Measurements from ENCODE around the gene CEP290.

CEP290 gene

GRCh38 chr12:88141774-88142609, at the start of gene CEP290, which contains the start of gene TMTC3:
Gene CEP290 (minus strand): TSS chr12:88142088. CDS start chr12:88141307, 781 bp downstream.
Gene TMTC3 (plus strand): TSS chr12:88142307. CDS start chr12:88148316, 6,009 bp downstream.
- peak; percentile 100 for DNase-seq

GRCh38 chr12:88188180-88188579, 46.3 kb upstream of the CEP290 start:
- DNase-seq = no peak

- no peak for DNase-seq
These were observed 45.7 kb upstream of the CEP290 start for GRCh38 chr12:88187571-88187970.

DNA sequence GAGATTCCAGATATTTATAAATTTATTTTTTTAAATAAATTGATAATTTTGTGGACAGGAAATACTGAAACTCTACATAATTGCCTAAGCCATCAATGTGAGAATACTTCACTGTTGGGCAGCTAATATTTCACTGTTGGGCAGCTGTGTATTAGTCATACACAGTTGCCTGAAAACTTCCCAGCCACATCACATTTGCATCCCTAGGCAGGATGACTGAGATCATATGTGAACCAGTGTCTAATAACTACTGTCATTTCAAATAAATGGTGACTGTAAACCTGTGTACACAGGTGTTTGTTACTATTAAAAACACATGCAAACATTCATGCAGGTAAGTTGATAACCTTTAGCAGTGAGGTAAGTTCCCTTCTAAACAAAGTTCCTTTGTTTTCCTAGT, 44.1 kb upstream of the CEP290 start:
- DNase-seq = no peak

- no peak for DNase-seq
These were observed 43.4 kb upstream of the CEP290 start for GRCh38 chr12:88185279-88185678.

GRCh38 chr12:88184196-88184595, 42.3 kb upstream of the CEP290 start:
- no peak for DNase-seq

DNA sequence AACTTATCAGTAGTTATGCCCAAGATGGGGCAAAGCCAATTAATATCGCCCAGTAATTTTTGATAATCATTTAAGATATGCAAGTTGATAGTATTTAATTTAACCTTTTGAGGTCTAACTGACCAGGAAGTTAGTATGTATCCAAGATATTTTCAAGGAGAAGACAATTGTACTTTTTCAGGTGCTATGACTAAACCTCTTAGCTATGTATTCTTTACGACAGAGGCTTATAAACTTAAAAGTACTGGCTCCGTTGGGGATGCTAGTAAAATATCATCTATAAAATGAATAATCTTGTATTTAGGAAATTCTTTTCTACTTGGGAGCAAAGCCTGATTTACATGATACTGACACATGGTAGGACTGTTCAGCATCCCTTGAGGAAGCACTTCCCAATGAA, 40.5 kb upstream of the CEP290 start:
- no peak for DNase-seq

DNA sequence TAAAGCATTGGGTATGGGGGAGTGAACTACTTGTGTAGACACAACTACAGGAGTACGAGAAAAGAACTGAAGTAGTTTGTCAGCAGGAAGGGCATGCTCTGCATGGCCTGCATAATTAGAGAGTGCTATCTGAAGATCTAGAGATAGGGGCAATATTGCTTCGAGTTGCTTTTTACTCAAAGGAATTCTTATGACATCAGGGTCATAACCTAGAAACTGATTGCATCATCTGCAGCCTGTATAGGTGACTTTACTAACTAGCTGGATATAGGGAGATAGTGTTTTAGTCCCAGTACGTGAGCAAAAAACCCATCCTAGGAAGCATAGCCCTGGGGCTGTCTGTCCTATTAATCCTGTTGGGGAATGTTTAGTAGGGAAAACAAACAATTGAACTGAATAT, 40.0 kb upstream of the CEP290 start:
- DNase-seq = no peak

- DNase-seq = no peak
These were observed 37.6 kb upstream of the CEP290 start for GRCh38 chr12:88179436-88180014.

DNA sequence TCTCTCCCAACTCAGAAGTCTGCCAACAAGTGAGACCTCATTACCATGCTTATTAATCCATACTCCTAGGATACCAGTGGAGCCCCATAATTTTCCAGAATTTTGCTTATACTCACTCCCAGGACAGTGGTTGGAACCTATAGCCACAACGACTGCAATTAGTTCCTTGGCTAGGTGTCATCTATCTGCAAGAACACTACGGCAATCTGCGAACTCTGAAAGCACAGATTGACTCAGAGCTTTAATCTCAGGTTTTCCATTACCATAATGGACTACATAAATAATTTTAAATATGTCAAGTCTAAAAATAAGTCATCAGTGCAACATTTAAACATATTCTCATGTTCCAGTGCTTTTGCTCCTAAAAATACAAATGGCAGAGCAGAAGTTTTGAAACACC, 33.7 kb upstream of the CEP290 start:
- DNase-seq = no peak

DNA sequence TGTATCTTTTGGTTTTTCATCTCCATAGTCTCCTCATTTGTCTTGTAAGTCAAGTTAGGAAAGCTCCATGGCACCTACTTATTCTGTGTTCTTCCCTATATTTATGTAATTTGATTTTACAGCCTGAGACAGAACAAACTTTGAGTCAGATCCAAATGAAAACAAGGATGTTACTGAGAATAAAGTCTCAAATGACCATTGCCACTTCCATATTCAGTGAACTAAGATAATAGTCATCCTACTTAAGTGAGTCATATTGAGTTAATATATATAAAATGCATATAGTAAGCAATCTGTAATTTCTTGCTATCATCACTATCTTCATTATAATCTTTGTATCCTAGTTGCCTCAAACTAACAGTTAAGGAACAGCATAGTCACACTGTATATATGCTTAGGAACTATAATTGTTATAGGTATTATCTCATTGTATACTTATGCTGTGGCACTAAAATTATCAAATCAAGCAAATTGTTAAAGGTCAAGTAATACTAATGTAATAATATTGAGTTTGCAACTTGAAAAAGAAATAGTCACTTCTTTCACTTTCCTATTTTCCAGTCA, 31.0 kb upstream of the CEP290 start:
- no peak for DNase-seq

DNA sequence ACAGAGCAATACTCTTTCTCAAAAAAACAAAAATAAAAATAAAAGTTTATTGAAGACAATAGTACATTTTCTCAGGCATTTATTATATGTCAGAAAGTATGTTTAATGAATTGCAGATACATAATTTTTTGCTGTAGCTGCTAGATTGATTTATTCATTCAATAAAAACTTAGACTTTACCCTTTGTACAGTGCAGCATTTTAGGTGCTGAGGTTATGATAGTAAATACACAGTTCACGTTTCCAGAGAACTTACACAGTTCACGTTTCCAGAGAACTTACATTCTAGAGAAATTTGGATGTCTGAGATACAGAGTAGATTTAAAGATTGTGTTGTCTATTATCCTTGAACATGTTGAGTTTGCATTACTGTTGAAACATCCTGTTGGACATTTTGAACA, 25.5 kb upstream of the CEP290 start:
- DNase-seq = no peak

DNA sequence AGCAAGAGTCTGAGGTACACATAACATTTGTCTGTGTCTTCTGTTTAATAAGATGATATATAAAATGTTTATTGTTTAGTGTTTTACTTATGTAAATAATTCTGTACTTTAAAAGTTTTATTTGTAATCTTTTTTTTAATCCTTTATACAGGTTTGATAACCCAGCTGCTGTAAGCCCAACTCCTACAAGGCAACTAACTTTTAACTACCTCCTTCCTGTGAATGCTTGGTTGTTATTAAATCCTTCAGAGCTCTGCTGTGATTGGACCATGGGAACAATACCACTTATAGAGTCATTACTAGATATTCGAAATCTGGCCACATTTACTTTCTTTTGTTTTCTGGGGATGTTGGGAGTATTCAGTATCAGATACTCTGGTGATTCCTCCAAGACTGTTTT, 24.3 kb upstream of the CEP290 start:
- no peak for DNase-seq

DNA sequence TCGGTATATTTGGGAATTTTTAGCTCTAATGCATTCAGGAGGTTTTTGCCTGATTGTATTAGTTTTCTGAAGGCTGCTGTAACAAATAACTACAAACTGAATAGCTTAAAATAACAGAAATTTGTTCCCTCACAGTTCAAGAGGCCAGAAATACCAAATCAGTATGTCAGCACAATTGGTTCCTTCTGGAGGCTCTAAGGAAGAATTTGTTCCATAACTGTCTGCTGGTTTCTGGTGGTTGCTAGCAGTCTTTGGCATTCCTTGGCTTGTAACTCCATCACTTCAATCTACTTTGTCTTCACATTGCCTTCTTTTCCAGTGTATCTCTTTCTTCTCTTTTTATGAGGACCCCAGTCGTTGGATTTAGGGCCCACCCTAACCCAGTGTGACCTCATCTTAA, 21.5 kb upstream of the CEP290 start:
- no peak for DNase-seq

DNA sequence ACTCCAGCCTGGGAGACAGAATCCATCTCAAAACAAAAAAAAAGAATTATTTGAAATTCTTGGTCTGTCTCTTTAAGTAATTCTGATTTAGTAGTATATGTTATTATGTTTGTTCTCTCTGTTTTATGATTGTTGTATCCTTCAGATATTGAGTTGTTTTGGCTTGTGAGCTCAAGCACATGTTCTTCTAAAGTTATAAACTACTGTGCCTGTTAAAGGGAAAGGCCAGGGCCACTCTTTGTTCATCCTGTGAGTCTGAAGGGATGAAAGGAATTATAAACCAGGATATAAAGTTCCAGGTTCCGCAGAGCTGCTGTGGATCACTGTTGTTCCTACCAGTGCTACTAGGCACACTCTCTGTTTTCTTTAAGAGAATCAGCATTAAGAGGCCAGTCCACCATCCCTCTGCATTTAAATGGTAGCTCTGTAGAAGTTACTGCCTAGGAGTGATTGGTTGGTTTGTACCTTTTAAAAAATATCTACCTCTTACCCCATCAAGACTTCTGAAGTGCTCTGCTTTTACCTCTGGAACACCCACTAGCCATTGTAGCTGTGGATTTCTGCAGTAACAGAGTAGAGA, 14.3 kb upstream of the CEP290 start:
- no peak for DNase-seq

GRCh38 chr12:88153959-88154358, 12.1 kb upstream of the CEP290 start:
- DNase-seq = no peak

GRCh38 chr12:88150063-88150462, 8.2 kb upstream of the CEP290 start:
- DNase-seq = no peak

GRCh38 chr12:88145567-88146505, 3.9 kb upstream of the CEP290 start:
- DNase-seq = peak; percentile 14

DNA sequence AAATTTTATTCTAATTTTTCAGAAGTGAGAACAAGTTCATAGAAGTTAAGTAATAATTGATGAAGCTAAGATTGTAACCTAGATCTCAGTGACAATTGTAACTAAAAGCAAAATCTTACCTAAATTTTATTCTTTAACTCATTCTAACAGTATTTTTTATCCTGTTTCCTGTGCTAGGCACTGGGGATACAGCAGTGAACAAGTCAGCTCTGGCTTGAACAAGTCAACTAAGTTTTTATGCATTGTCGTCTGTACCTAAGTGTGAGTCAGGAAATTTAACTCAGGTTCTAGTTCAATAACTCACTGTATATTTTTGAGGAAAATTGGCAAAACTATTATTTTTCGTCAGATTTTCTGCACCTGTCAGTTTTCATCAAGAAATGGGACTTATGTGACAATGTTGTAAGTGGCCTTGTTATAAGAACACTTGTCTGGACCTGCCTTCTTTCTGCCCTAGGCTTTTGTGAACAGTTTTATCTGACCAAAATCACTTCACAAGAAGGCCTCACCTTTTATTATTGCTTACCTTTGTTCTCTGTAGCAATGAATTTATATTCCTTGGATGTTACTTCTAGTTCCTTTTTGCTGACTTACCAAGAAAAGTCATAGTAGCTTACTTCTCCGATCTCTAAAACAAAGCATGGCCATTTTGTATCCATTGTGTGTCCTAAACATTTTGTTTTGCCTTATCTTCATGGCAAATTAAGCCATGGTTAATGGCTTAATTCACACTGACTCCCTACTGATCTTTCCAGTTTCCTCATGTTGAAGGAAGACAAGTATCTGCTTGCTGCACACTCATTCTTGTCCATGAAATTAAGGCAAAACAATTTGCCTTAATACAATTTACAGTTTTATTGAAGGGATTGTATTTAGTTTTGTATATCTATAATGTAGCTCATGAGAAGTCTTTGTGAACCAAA, 2.9 kb upstream of the CEP290 start:
- no peak for DNase-seq

DNA sequence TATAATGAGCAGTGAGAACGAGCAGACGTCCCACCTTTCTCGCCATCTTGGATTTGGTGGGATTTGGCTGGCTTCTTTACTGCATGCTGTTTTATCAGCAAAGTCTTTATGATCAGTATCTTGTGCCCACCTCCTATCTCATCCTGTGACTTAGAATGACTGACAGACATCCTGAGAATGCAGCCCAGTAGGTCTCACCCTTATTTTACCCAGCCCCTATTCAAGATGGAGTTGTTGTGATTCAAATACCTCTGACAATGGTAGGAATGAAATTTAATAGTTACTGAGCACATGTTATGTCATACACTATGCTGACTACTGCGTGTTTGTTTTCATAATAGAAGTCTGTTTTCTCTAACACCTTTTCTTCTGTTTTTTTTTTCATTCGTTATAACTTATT, 2.1 kb upstream of the CEP290 start:
- DNase-seq = no peak

DNA sequence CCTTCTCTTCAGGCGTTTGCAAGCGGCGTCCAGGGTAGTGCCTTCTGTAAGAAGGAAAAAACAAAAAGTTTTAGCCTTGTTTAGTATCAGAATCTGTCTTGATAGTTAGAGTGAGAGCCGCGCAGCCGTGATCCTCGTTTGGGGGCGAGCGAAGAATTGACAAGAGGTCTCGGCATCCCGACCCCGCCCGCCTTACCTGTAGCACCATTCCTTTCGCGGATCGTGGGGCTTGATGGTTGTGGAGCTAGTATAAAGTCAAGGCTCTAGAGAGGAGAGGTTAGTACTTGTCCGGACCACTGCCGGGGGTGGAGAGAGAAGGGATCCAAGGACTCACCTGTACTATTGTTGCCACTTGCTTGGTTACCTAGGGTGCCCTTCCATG, 713 bp upstream of the CEP290 start:
- DNase-seq = peak; percentile 58

DNA sequence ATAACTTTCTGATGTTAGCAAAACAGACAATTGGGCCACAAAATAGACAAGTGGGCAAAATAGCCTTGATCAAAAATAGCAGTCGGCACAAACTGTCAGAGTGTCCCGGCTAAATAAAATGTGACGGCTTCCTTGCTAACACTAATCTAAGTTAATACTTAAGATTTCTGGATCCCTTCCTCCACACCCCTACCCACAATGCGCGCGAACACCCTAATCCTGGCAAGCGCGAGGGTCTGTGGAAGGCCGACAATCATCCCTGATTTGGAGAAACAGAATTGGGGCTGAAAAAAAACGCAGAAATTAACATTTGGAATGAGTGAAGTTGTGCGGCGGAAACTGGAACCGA, 489 bp downstream of the CEP290 start:
- no peak for DNase-seq

Data from NCI-H2171 treated with DMSO at 0.1 percent for 48 hours (cell line).